NCI-H187 treated with DMSO at 0.1 percent for 48 hours (cell line): ENCODE results near the gene CCKAR.

Experiments used
- DNase-seq: peaks from one replicate; lab custom pipeline; 2025; lab: John Stamatoyannopoulos, UW

The CCKAR gene

GRCh38 chr4:26458157-26458561 lies 32.1 kb downstream of the CCKAR start:
- DNase-seq = no peak

- DNase-seq = no peak
These were observed 32.9 kb downstream of the CCKAR start for GRCh38 chr4:26457412-26457811.

GRCh38 chr4:26455571-26455970 lies 34.7 kb downstream of the CCKAR start:
- DNase-seq = no peak

- no peak for DNase-seq
These were observed 35.3 kb downstream of the CCKAR start for GRCh38 chr4:26454961-26455360.

GRCh38 chr4:26452565-26453531 lies 37.4 kb downstream of the CCKAR start:
- peak; percentile 92 for DNase-seq

GRCh38 chr4:26451597-26451996 lies 38.7 kb downstream of the CCKAR start:
- no peak for DNase-seq

- no peak for DNase-seq
These were observed 39.9 kb downstream of the CCKAR start for GRCh38 chr4:26450418-26450817.

- no peak for DNase-seq
These were observed 42.9 kb downstream of the CCKAR start for GRCh38 chr4:26447378-26447777.

GRCh38 chr4:26441771-26442170 lies 48.5 kb downstream of the CCKAR start:
- DNase-seq = no peak

- DNase-seq = no peak
These were observed 49.2 kb downstream of the CCKAR start for GRCh38 chr4:26441102-26441501.

GRCh38 chr4:26434030-26434639 lies 56.1 kb downstream of the CCKAR start:
- DNase-seq = no peak

GRCh38 chr4:26433556-26433955 lies 56.7 kb downstream of the CCKAR start:
- DNase-seq = no peak

- DNase-seq = no peak
These were observed 57.9 kb downstream of the CCKAR start for GRCh38 chr4:26432419-26432818.

GRCh38 chr4:26431461-26432180 lies 58.7 kb downstream of the CCKAR start:
- DNase-seq = no peak
